Activated CD8-positive, alpha-beta T cell treated with anti-CD3 and anti-CD28 coated beads, Interleukin-2, amount 10 ng/mL, durations not matched to agents 7 days and 5 days (primary cell): ENCODE measurements around the gene HNRNPUL2. TPM values are rescaled to one million over a fixed set of nuclear protein-coding genes. Genes with fewer than 3 reads are reported as not detected.
"Not testable (repeated sequence)": the region's sequence is repeated elsewhere in the genome, so short reads cannot be mapped to it uniquely, and the experiment has no call there.

Source experiments
- ATAC-seq: fragments of 150-1000 bp; cut with Tn5 transposase; one replicate; pipeline ENCODE4 v1.10.0; 2021; ENCODE audit warnings: moderate library complexity
- CTCF ChIA-PET: fragments of 350-600 bp; sonication (Branson Sonifier 250); formaldehyde crosslinking; loops from one replicate; lab custom pipeline; 2021; ENCODE audit warnings: antibody characterized with exemption; lab: Charles Lee
- POLR2A ChIA-PET: fragments of 350-600 bp; sonication (Branson Sonifier 250); formaldehyde crosslinking; loops from one replicate; lab custom pipeline; 2021; ENCODE audit warnings: antibody characterized with exemption; lab: Charles Lee
- DNase-seq: peaks from one replicate; pipeline ENCODE4 v3.0.0-alpha.2; 2020
- H3K27ac Mint-ChIP-seq: one replicate; pipeline ENCODE4 v1.8.0; 2021; ENCODE audit warnings: mild to moderate bottlenecking, mixed read lengths
- H3K27me3 Mint-ChIP-seq: one replicate; pipeline ENCODE4 v1.8.0; 2021; ENCODE audit warnings: low read depth, mixed read lengths
- H3K36me3 Mint-ChIP-seq: one replicate; pipeline ENCODE4 v1.8.0; 2021; ENCODE audit warnings: low read depth, mixed read lengths
- H3K4me1 Mint-ChIP-seq: one replicate; pipeline ENCODE4 v1.8.0; 2021; ENCODE audit warnings: low read depth, mixed read lengths
- H3K4me3 Mint-ChIP-seq: one replicate; pipeline ENCODE4 v1.8.0; 2021; ENCODE audit warnings: mild to moderate bottlenecking, mixed read lengths
- H3K9me3 Mint-ChIP-seq: one replicate; pipeline ENCODE4 v1.8.0; 2022; ENCODE audit warnings: mixed read lengths; ENCODE audit not compliant: insufficient read depth
- total RNA-seq, 2 experiments: library from RNA; stranded (reverse); gene quantifications; one replicate each; pipeline ENCODE4 v1.2.3, GENCODE V29; 2021

The HNRNPUL2 gene
- total RNA-seq, 2 experiments from 2014 or later, result 65.4 to 67.0 TPM

DNA sequence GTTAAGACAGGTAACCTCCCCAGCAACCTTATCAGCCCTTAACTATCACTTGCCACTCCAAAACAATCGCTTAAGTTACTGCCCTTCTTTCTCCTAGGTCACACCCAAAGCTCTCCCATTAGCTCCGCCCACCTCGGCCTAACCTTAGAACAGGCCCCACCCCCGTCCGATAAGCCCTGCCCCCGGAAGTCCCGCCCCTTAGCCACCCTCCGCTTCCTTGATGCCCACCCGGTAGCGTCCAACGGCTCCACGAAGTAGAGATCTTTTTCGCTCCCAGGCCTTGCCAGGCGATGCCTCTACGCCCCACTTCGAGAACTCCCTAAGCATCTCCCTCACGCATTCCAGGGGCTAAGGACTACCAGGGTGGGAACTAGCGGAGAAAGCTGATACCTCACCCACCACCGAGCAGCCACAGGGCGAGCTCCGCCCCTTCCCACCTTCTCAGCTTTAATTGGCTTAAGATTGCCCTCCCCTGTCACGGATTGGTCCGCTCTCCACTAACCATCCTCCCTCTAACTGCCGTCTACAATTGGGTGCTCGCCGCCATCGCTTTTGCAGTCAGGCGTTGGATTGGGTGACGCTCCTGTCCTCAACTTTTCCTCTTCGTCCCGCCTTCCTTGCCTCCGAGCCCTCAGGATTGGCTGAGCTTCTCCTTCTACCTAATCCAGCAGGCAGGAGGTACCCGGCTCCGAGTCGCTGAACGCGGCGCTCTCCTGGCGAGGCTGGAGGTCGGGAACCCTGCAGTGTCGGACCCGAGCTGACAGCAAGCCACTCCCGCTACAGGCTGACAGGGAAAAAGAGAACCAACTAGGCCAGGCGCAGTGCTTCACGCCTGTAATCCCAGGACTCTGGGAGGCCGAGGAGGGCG is 26.7 kb upstream of the HNRNPUL2 start, which contains the start of gene ZBTB3:
Gene ZBTB3, minus strand, starts transcription at position 425 of the 868 bp plus-strand sequence. CDS start 496 bp downstream, outside the sequence.
- CTCF ChIA-PET, result interaction anchor here (0.6 to 3.8 kb wide), 27 partner anchors 8 to 1237 kb away, joined by 3 to 47 read pairs (median 4); partner anchors contain the start of genes C11orf98, CSKMT, HNRNPUL2 and POLR2G
- POLR2A ChIA-PET, result interaction anchor here (0.6 to 4.8 kb wide), 32 partner anchors 8 to 977 kb away, joined by 3 to 48 read pairs (median 5); partner anchors contain the start of genes C11orf98, CSKMT, HNRNPUL2 and LBHD1
- Mint-ChIP-seq H3K36me3 (peaks cover 13% of the 10 kb centered on the region), H3K27me3 (no peaks in the 10 kb centered on the region), H3K4me1 (peaks cover 31% of the 10 kb centered on the region), H3K4me3 (peak within 1 kb of the TSS; percentile 94), H3K27ac (peak within 1 kb of the TSS; percentile 97), H3K9me3 (no peaks in the 10 kb centered on the region)
- peak; percentile 99 for DNase-seq
- peak; percentile 99 for ATAC-seq

DNA sequence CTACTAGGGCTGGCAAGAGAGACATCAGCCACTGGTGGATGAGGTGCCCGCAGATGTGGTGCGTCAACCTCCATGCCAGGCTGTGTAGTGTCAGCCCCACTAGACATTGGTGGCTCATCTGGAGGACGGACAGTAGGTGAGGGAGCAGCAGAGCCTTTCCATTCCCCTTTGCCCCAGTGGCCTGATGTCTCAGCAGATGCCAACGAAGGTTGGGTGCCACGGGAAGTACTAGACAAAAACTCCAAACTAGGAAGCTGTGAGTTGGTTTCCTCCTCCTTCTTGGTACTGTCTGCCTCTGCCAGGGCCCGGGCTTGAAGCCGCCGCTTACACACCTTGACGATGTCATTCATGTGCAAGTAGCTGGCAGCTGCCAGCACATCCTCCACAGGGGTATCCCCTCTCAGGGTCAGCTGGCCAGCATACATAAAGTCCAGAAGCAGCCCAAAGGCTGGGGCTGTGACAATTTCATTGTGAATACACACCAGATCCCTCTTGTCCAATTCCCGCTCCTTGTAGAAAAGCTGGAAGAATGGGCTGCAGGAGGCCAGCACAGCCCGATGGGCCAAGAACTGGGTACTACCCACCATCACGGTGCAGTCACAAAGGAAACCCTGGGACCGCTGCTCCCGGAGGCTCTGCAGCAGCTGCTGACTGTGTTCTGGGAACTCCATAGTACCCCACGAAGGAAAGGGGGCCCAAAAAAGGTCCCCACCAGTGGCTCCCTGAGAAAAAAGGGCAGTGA is 25.9 kb upstream of the HNRNPUL2 start:
- CTCF ChIA-PET, result interaction anchor here (0.7 to 3.8 kb wide), 25 partner anchors 9 to 1236 kb away, joined by 3 to 47 read pairs (median 4); partner anchors contain the start of genes HNRNPUL2, POLR2G, TAF6L and TMEM179B
- peak overlapping the region; percentile 97 for H3K27ac Mint-ChIP-seq
- no peaks in the 10 kb centered on the region for H3K9me3 Mint-ChIP-seq
- H3K36me3 Mint-ChIP-seq, result peaks cover 16% of the 10 kb centered on the region
- POLR2A ChIA-PET, result interaction anchor here (0.6 to 4.8 kb wide), 30 partner anchors 9 to 325 kb away, joined by 3 to 48 read pairs (median 5); partner anchors contain the start of genes C11orf98, CSKMT, HNRNPUL2 and LBHD1
- no peaks in the 10 kb centered on the region for H3K27me3 Mint-ChIP-seq
- DNase-seq (peak; percentile 26), ATAC-seq (no peak)
- peaks cover 34% of the 10 kb centered on the region for H3K4me1 Mint-ChIP-seq
- H3K4me3 Mint-ChIP-seq, result peak overlapping the region; percentile 94

DNA sequence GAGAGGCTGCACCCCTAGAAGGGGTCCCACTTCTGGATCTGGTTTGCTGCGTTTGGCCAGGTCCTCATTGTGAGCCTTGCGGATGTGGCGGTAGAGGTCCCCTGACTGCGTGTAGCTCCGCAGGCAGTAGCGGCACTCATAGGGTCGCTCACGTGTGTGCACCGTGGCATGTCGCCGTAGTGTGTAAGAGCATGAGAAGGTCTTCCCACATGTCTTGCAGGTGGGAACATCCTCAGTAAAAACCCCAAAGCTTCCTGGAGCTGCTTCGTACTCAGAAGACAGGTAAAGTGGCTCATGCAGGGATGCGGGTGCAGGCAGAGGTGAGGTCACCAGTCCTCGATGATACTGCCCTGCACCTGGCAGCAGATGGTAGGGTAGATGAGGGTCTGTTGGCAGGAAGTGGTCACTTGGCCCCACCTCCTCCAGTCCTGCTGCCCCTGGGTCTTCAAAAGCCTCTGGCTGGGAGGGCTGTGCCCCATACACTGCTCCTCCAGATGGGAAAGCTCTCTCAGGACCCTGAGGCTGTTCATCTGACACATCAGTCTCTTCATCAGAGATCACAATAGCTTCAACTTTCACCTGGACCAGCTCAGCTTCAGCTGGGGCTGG is 25.0 kb upstream of the HNRNPUL2 start:
- H3K27me3 Mint-ChIP-seq, result no peaks in the 10 kb centered on the region
- ChIA-PET POLR2A (interaction anchor here (0.6 to 4.8 kb wide), 7 partner anchors 10 to 129 kb away, joined by 3 to 48 read pairs (median 16); partner anchors contain the start of genes HNRNPUL2, POLR2G, SLC3A2 and TAF6L), CTCF (interaction anchor here (0.7 to 3.8 kb wide), 5 partner anchors 10 to 360 kb away, joined by 3 to 47 read pairs (median 5); partner anchors contain the start of genes POLR2G and TMEM179B)
- H3K4me1 Mint-ChIP-seq, result peaks cover 37% of the 10 kb centered on the region
- no peak overlapping the region for H3K27ac Mint-ChIP-seq
- peaks cover 16% of the 10 kb centered on the region for H3K36me3 Mint-ChIP-seq
- DNase-seq (no peak), ATAC-seq (no peak)
- no peaks in the 10 kb centered on the region for H3K9me3 Mint-ChIP-seq
- H3K4me3 Mint-ChIP-seq, result peak overlapping the region; percentile 2

DNA sequence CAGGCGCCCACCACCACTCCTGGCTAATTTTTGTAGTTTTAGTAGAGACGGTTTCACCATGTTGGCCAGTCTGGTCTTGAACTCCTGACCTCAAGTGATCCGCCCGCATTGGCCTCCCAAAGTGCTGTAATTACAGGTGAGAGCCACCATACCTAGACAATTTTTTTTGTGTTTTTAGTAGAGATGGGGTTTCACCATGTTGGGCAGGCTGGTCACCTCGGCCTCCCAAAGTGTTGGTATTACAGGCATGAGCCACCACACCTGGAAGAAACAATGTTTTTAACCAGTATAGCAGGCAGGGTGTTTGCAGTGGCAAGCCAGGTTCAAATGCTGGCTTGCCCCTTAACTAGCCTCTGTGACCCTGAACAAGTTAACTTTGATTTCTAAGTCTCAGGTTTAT is 22.7 kb upstream of the HNRNPUL2 start:
- peaks cover 16% of the 10 kb centered on the region for H3K36me3 Mint-ChIP-seq
- H3K27me3 Mint-ChIP-seq, H3K27ac Mint-ChIP-seq, CTCF ChIA-PET, POLR2A ChIA-PET, ATAC-seq, DNase-seq, H3K9me3 Mint-ChIP-seq, H3K4me3 Mint-ChIP-seq: not testable (repeated sequence)
- peaks cover 37% of the 10 kb centered on the region for H3K4me1 Mint-ChIP-seq

DNA sequence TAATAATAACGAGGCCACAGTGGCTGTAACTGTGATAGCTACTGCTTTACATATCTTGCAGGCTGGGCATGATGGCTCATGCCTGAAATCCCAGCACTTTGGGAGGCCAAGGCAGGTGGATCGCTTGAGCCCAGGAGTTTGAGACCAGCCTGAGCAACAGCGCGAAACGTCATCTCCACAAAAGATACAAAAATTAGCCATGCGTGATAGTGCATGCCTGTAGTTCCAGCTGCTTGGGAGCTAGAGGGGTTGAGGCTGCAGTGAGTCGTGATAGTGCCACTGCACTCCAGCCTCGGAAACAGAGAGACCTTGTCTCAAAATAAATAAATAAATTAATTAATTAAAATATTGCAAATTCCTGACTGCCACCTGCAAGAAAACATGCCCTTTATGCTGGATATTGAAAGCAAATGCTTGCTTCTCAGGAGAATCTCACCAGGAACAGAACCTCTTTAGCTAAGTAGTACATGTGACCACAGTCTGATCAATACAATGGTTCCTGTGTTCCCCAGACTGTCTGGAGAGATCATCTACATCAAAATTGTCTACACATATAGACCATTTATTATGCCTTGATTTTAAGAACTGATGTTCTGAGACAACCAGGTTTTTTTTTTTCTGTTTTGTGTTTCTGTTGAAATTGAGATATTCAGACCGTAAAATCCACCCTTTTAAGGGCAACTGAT is 20.4 kb upstream of the HNRNPUL2 start:
- no peak overlapping the region for H3K4me3 Mint-ChIP-seq
- ChIA-PET POLR2A (interaction anchor here (0.6 to 1.7 kb wide), 3 partner anchors 15 to 94 kb away, joined by 4 to 6 read pairs (median 4); partner anchors contain the start of gene STX5), CTCF (interaction anchor here (1.1 kb wide), 1 partner anchor 40 kb away, joined by 4 read pairs; the partner anchor contains the start of gene TMEM179B)
- ATAC-seq (no peak), DNase-seq (no peak)
- H3K27me3 Mint-ChIP-seq, result no peaks in the 10 kb centered on the region
- no peak overlapping the region for H3K27ac Mint-ChIP-seq
- H3K9me3 Mint-ChIP-seq, result no peaks in the 10 kb centered on the region
- H3K4me1 Mint-ChIP-seq, result peaks cover 24% of the 10 kb centered on the region
- peaks cover 12% of the 10 kb centered on the region for H3K36me3 Mint-ChIP-seq

DNA sequence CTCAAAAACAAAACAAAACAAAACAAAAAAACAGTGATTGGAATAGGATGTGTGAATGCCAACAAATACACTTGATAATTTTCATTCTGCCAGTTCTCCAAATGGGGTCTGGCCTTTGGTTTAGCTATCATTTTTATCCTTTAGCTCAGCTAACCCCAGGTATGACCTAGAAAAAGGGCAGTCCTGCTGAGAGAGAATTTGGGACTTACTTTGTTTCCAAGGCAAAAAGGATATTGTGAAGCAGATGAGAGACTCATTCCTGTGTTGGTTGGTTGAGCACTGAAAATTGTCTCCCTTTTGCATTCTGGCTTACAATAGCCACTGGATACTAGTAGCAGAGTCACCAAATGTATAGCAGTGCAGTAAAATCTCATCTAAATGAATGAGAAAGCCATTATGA is 9.9 kb upstream of the HNRNPUL2 start:
- no peak for DNase-seq
- Mint-ChIP-seq H3K36me3 (peaks cover 40% of the 10 kb centered on the region), H3K27ac (no peak overlapping the region), H3K9me3 (no peaks in the 10 kb centered on the region), H3K4me3 (no peak overlapping the region), H3K27me3 (no peaks in the 10 kb centered on the region), H3K4me1 (peaks cover 6% of the 10 kb centered on the region)
- ChIA-PET POLR2A (interaction anchor here (0.7 to 1.9 kb wide), 5 partner anchors 17 to 104 kb away, joined by 3 to 6 read pairs (median 3); partner anchors contain the start of genes TMEM179B, WDR74 and ZBTB3), CTCF (interaction anchor here (0.7 to 1.4 kb wide), 3 partner anchors 17 to 50 kb away, joined by 3 read pairs; partner anchors contain the start of genes TMEM179B and ZBTB3)
- no peak for ATAC-seq

DNA sequence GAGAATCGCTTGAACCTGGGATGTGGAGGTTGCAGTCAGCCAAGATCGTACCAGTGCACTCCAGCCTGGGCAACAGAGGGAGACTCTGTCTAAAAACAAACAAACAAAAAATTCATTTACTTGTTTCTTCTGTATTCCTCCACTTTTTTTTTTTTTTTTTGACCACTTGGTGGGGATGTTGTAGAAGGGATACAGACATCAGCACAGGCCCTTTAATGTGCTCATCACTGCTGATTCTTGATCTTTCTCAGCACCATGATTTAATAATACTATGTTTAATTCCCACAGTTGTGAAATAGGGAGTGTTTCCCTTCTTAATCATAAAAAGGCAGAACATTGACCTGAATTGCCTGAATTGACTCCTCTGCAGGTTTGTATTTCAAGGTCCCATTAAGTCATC is 5.6 kb upstream of the HNRNPUL2 start:
- Mint-ChIP-seq H3K9me3 (no peaks in the 10 kb centered on the region), H3K27me3 (no peaks in the 10 kb centered on the region), H3K36me3 (peaks cover 34% of the 10 kb centered on the region), H3K4me3 (no peak overlapping the region), H3K27ac (peak overlapping the region; percentile 43), H3K4me1 (peaks cover 22% of the 10 kb centered on the region)
- POLR2A ChIA-PET, result no interaction called here
- CTCF ChIA-PET, result interaction anchor here (1.2 kb wide), 1 partner anchor 53 kb away, joined by 4 read pairs; no protein-coding TSS in a partner anchor
- no peak for DNase-seq
- ATAC-seq, result no peak

DNA sequence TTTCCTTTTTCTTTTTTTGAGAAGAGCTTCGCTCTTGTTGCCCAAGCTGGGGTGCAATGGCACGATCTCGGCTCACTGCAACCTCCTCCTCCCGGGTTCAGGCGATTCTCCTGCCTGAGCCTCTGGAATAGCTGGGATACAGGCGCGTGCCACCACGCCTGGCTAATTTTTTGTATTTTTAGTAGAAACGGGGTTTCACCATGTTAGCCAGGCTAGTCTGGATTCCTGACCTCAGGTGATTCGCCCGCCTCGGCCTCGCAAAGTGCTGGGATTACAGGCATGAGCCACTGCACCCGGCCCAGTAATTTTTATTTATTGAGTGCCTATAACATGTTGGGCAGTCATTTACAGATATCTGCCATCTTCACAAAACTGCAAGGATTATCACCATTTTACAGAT is 2.8 kb upstream of the HNRNPUL2 start:
- Mint-ChIP-seq H3K36me3 (peaks cover 46% of the 10 kb centered on the region), H3K4me3 (peak overlapping the region; percentile 94), H3K4me1 (peaks cover 26% of the 10 kb centered on the region)
- H3K9me3 Mint-ChIP-seq, ATAC-seq, DNase-seq, H3K27ac Mint-ChIP-seq, H3K27me3 Mint-ChIP-seq: not testable (repeated sequence)
- CTCF ChIA-PET, result interaction anchor here (1.9 to 3.3 kb wide), 4 partner anchors 24 to 56 kb away, joined by 9 to 14 read pairs (median 10); partner anchors contain the start of genes TAF6L and ZBTB3
- POLR2A ChIA-PET, result interaction anchor here (0.9 to 4.9 kb wide), 5 partner anchors 23 to 125 kb away, joined by 3 to 58 read pairs (median 15); partner anchors contain the start of genes TMEM179B, WDR74 and ZBTB3

DNA sequence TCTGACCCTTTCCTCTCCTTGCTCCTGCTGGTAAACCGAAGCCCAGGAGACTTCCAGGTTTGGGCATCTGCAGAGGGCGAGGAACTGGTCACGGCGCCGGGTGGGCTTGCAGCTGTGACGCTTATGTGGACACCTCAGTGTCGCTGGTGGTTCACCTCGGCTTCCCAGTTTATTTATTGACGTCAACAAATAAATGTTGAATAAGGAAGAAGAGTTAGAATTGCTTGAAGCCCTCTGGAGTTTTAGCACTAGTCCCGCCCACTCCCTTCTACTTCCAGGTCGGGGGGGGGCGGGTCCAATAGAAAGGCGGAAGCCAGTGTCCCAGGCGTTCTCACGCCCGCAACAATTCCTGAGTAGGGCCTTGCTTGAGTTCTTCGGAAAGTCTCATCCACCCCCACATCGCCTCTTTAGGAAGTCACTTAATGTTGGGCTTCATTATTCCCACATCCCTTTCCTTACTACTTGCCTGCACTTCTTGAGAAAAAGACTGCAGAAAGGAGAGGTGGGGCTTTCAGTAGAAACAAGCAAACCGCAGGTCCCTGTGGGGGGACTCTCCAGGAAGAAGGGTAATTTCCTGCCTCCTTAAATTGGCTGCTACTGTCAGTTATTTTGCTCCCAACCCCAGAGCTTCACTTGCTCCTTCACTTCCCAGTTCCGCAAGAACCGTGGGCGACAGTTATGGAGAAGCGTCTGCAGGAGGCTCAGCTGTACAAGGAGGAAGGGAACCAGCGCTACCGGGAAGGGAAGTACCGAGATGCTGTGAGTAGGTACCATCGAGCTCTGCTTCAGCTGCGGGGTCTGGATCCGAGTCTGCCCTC is 1.1 kb upstream of the HNRNPUL2 start, which contains the start of gene TTC9C:
Gene TTC9C, plus strand, starts transcription at position 316 of the 818 bp plus-strand sequence. Its CDS starts 363 bp downstream, at position 679.
- Mint-ChIP-seq H3K9me3 (no peaks in the 10 kb centered on the region), H3K4me3 (peak within 1 kb of the TSS; percentile 94), H3K27me3 (no peaks in the 10 kb centered on the region), H3K36me3 (peaks cover 58% of the 10 kb centered on the region), H3K27ac (peak within 1 kb of the TSS; percentile 96), H3K4me1 (peaks cover 42% of the 10 kb centered on the region)
- DNase-seq (peak; percentile 91), ATAC-seq (peak; percentile 34)
- CTCF ChIA-PET, result interaction anchor here (0.7 to 3.3 kb wide), 12 partner anchors 13 to 153 kb away, joined by 3 to 14 read pairs (median 6); partner anchors contain the start of genes NXF1, POLR2G, SLC3A2 and TAF6L
- POLR2A ChIA-PET, result interaction anchor here (1.0 to 7.7 kb wide), 11 partner anchors 18 to 153 kb away, joined by 3 to 123 read pairs (median 20); partner anchors contain the start of genes BSCL2, C11orf98, CSKMT and GANAB
